HTERT RPE-1 (cell line): ENCODE results near the gene BMP8B.
"Not testable (repeated sequence)": the region's sequence is repeated elsewhere in the genome, so short reads cannot be mapped to it uniquely, and the experiment has no call there.

ENCODE experiments used
- in situ Hi-C: fragments of 300-500 bp; cut with MboI; formaldehyde crosslinking; loops from 4 replicates; pipeline ENCODE4 v1.14.3; 2020; ENCODE audit warnings: low sequenced_read_pairs

BMP8B gene, protein sequence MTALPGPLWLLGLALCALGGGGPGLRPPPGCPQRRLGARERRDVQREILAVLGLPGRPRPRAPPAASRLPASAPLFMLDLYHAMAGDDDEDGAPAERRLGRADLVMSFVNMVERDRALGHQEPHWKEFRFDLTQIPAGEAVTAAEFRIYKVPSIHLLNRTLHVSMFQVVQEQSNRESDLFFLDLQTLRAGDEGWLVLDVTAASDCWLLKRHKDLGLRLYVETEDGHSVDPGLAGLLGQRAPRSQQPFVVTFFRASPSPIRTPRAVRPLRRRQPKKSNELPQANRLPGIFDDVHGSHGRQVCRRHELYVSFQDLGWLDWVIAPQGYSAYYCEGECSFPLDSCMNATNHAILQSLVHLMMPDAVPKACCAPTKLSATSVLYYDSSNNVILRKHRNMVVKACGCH

DNA sequence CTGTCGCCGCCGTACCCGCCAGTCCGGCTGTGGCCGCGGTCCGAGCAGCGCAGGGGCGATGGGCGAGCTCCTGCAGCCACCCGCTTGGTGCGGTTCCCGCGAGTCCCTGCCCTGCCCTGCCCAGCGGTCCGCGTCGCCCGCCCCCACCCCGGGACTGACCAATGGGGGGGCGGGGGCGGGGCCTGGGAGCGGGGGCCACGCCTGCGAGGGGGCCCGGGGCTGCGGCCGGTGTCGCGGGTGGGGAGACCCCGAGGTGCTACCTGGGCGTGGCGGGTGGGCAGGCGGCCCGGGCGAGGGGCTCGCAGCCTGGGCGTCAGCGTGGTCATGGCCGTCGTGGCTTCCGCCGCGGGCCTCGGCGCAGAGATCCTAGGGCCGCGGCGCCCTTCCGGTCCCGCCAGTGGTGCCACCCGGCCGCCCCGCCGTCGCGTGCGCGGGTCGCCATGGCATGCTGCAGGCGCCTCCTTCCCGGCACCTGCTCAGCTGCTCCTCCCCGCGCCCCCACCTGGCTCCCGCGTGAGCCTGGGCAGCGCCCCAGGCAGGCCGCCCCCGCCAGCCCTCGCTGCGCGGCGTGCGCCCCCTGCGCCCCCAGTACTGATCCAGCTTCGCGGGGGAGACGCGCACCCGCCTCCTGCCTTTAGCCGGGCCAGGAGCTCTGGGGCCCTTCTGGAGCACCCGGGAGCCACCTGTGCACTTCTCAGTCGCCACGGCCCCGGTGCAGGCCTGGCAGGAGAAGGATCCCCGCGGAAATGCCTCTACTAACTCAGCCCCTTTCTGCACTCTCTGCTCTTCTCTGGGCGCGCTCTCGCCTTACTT is at the start of gene BMP8B:
TSS of gene BMP8B (minus strand) at position 108 of the 813 bp plus-strand sequence. CDS start 380 bp downstream, outside the sequence.
- in situ Hi-C loops, result no loop called here

DNA sequence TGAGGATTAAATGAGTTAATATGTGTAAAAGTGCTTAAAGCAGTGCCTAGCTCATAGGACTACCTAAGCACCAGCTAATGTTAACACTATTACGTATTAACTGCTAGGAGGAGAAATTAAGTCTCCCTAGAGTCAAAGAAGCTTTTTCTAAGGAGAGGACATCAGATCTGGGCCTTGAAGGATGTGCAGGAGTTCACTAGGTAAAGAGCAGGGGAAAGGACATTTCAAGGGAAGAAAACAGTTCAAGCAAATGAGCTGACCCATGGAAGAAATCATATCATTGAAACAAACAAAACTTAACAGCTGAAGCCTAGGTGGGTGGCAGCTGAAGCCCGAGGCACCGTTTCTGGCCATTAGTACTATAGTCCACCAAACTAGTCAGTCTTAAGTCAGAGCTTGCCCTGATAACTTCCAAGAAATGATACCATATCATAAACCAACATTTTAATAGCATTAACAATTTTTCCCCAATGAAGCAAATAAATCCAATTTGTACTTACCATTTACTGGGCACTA is 48.0 kb upstream of the BMP8B start:
- in situ Hi-C loops, result no loop called here

DNA sequence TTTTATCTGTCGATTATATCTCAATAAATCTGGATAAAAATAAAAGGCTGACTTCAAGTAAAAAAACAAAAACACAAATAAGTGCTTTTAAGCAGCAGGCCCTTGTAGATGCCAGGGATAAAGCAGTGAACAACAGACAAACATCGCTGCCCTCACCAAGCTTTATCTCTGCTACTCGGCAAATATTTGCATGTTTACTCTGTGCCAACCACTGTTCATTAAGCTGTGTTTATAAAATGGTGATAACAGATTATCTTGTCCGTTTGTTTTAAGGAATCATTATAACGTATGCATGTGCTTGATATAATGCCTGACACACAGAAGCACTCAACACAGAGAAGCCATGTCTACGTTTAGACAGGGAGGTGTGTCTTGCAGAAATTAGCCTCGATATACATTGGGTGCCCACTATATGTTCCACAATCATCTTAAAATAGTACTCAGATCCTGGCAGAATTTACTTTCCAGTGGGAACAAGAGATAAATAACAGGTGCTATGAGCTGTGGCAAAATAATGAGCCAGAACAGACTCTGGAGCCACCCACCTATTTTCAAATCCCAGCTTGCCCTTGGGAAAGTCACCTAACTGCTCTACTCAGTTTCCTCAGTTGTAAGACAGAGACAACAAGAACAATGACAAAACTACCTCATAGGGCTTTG is 47.4 kb upstream of the BMP8B start:
- in situ Hi-C loops, result no loop called here

DNA sequence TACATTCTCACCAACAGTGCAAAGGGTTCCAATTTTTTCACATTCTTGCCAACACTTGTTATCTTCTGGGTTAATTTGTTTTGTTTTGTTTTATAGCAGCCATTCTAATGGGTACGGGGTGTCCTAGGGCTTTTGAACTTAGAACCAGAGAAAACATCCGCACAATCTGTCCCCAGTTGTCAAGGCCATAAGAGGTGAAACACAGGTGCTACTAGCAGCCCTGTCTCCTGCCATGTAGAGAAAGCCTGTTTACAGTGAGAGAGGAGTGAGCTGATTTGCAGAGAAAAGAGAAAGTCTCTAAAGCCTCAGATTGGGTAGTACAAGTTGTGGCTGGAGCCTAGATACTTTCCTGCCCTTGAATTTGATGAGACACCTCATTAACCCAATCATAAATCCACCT is 46.4 kb upstream of the BMP8B start:
- in situ Hi-C loops, result no loop called here

GRCh38 chr1:39833621-39834385 is 45.1 kb upstream of the BMP8B start:
- in situ Hi-C loops, result no loop called here

- in situ Hi-C loops, result no loop called here
These were observed 44.5 kb upstream of the BMP8B start for GRCh38 chr1:39833121-39833520.

- in situ Hi-C loops, result no loop called here
These were observed 43.6 kb upstream of the BMP8B start for GRCh38 chr1:39832294-39832693.

DNA sequence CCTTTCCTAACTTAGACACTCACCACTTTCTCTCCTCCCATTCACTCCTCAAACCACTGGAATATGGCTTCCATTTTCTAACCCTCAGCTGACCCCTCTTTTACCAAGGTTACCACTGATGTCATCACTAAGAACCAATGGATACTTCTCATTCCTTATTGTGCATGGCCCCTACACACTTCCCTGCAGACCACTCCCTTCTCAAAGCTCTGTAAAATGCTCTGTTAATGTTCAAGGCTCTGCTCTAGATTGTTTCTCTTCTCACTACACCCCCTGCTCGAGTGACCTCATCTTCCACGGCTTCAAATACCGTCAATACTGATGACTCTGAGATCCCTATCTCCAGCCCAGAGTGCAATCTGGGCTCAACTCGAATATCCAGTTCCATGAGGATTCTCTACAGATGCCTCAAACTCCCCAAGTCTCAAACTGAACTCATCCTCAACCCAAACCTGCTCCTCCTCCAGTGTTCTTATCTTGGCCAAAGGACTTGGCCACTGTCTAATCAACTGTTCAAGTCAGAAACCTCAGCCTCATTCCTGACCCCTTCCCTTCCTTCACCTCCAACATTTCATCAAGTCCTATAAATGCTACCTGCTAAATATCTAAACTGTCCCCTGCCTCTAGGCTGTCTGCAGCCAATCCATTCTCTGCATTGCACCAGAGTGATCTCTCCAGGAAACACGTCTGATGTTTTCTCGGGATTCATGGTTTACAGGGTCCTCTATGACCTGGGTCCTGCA is 41.3 kb upstream of the BMP8B start:
- in situ Hi-C loops, result no loop called here

DNA sequence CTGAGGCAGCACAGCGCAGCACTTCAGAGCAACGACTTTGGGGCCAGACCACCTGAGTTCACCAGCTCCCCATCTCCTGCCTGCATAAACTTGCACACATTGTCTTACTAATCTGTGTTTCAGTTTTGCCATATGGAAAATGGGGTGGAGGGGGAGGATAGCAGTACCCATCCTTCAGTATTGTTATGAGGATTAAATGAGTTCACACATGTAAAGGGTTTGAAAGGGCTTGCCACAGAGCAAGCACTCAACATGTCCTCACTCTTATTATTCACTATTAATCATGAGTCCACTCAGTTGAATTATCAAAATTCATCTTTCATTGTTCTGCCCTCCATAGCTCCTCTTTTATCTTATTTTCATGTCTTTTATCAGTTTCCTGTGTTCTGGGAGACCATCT is 40.1 kb upstream of the BMP8B start:
- in situ Hi-C loops, result no loop called here

GRCh38 chr1:39828255-39828654 is 39.6 kb upstream of the BMP8B start:
- in situ Hi-C loops, result not testable (repeated sequence)

DNA sequence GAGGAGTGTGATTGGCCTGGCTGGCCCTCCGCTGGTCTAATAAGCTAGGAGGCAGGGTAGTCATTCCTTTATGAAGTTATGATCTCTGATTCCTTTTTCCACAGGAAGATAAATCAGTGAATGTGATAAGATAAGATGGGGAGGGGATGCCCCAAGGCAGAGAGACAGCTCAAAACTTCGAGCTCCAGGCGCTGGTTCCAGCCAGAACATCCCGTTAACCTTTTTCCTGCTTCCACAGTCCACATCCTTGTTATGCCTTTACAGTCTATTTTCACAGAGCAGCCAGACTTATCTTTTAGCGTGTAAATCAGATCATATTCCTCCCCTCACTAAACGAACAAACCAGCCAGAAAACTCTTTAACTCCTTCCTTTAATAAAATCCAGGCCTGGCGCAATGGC is 38.5 kb upstream of the BMP8B start:
- in situ Hi-C loops, result no loop called here

GRCh38 chr1:39826583-39826982 is 37.9 kb upstream of the BMP8B start:
- in situ Hi-C loops, result no loop called here

DNA sequence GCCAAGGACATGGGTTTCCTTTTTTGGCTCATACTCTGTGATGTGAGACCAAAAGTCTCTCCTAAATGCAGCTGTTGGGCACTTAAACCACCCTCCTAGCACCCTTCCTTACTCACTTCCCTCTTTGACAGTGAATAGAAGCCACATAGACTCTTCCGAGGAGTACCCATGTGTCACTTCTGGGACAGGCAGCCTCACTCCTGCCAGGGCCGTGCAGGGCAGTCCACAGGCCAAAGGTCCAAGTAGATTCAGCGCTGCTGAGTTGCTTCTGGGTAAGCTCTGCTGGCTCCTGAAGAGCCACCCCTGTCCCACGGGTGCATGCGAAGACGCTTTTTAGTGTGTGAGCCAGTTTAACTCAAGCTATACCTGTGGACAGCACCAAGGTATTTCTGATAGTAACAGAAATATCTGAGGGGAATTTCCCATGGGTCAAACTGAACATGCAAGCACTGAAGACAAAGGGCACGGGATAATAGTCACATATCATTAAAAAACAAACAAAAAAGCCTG is 36.8 kb upstream of the BMP8B start:
- in situ Hi-C loops, result no loop called here

DNA sequence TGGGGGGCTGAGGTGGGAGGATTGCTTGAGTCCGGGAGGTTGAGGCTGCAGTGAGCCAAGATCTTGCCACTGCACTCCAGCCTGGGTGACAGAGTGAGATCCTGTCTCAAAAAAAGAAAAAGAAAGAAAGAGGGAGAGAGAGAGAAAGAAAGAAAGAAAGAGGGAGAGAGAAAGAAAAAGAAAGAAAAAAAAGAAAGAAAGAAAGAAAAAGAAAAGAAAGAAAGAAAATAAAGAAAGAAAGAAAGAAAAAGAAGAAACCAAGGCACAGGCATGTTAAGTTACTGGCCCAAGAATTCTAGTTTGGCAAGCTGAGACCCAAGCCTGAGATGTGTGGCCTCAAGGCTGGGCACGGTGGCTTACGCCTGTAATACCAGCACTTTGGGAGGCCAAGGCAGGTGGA is 34.8 kb upstream of the BMP8B start:
- in situ Hi-C loops, result not testable (repeated sequence)

GRCh38 chr1:39822146-39822545 is 33.5 kb upstream of the BMP8B start:
- in situ Hi-C loops, result no loop called here

DNA sequence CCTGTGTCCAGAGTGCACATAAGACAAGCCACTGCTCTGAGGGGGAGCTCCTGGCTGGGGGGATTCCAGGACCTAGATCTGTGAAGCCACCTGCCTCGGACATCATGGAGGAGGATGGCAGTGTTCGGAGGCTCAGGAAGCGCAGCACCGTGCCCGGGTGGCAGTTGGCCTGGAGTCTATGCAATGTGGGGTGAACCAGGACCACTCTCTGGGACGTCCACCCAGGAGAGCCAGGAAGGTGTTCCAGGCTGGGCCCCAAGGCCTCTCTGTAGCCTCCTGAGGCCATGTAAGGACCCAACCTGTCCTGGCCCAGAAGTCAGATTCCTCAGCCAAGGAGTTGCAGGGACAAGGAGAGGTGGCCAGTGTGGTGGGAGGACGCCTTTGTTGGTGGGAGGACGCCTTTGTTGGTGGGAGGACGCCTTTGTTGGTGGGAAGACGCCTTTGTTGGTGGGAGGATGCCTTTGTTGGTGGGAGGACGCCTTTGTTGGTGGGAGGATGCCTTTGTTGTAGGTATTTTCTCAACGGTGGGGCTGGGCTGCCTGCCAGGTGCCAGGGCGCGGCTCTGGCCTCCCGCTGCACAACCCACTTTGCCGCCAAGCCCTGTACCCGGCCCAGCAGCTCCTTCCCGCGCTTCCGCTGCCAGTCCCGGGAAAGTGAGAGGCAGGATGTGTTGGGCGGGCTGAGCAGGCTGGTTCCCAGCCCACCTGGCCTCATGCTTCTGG is 30.6 kb upstream of the BMP8B start:
- in situ Hi-C loops, result no loop called here

DNA sequence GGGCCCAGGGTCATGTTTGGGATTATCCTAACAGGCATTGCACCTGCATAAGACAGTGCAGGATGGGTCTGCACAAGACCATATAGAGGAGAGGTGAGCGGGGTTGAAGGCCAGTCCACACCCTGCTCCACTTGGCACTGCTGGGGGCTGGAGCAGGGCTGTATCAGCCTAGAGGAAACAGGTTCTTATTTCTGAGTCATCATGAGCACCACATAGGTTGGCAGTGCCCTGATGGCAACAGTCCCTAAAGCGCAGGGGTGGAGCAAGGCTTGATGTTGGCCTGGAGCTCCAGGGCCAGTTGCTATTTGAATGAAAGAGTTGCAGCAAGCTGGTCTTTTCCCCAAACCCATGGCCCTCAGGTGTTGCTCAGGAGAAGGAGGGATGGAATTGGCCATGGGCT is 29.8 kb upstream of the BMP8B start:
- in situ Hi-C loops, result no loop called here

DNA sequence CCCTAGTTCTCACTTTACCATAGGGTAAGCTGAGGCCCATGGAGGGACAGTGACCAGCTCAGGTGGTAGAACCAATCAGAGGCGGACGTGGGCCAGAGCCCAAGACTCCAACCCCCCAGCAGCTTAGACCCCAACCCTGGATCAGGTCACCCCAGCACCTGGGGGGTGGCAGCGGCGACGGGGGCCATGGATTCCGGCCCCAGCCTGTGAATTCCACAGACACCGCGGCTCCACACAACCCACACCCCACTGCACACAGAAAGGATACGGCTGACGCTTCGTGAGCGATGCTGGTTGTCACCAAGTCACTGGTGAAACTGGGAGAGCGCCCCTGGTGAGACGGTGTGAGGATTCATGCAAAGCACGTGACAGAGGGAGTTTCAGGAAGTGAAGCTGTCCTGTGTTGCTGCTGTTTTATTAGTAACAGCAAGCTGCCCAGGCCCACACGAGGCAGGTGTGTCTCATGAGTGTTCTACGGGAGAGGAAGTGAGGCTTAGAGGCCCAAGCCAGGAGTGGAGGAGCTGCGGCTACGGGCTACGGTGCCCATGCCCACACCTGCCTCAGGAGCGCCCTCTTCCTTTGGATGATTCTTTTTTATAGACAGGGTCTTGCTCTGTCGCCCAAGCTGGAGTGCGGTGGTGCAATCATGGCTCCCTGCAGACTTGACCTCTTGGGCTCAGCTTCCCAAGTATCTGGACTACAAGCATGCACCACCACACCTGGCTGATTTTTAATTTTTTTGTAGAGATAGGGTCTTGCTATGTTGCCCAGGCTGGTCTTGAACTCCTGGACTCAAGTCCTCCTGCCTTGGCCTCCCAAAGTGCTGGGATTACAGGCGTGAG is 28.6 kb upstream of the BMP8B start:
- in situ Hi-C loops, result not testable (repeated sequence)
